Glomerular visceral epithelial cell (primary cell): ENCODE results near the gene SNX8.

Source experiments
- DNase-seq: peaks from one replicate; pipeline ENCODE4 v3.0.0-alpha.2; 2016; ENCODE audit errors: extremely low spot score

Gene SNX8

DNA sequence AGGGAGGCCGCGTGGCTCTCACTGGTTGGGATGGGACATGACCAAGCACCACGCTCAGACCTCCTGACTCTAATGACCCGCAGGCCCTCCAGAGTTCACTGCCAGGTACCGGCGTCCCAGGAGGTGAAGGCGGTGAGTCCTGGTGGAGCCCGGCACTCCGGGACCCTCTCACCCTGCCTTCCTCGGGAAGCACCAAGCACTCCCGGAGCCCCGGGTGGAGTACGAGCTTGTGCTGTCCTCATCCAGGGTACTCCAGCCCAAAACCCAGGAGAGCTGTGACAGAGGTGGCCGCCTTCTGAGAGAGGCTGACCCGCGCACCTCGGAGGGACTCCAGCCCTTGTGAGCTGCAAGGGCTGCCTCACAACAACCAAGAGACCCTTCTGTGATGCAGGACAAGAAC is 90.9 kb downstream of the SNX8 start:
- DNase-seq: no peak

DNA sequence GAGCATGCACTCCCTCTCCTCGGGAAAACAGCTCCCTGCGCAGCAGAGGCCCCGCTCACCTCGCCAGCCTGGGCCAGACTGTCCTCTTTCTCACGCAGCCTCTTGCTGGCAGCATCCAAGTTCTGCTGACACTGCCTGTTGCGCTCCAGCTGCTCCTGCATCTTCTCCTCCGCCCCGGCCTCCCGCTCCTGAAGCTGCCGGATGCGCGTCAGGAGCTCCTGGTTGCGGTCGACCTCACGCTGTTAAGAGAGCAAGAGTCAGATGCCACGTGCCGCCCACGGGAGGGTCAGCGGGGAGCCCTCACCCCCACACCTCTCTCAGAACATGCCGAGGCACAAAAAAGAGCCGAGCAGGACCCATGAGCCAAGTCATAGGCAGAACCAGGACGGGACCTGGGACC is 91.7 kb downstream of the SNX8 start:
- DNase-seq: no peak

- no peak for DNase-seq
Measured at GRCh38 chr7:2220954-2221353, 93.3 kb downstream of the SNX8 start.

- DNase-seq: no peak
Measured at GRCh38 chr7:2220506-2220905, 93.7 kb downstream of the SNX8 start.

DNA sequence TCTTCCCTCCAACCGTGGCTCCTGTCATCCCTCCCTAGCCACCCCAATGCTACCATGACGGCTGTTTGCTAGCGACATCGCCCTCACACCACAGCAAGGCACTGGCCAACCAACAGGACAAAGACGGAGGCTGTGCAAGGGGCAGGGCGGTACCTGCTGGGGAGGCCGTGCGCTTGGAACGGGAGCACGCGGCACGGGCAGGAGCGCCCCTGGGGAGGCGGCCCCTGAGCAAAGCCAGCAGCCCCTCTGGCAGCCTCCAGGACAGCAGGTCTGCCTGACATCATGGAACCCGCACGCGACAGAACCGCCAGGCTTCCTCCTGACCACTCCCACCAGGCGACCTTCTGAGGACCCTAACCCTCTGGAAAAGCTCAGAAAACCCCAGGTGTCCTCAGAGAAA is 94.2 kb downstream of the SNX8 start:
- DNase-seq: no peak

- no peak for DNase-seq
Measured at GRCh38 chr7:2219606-2220005, 94.6 kb downstream of the SNX8 start.

DNA sequence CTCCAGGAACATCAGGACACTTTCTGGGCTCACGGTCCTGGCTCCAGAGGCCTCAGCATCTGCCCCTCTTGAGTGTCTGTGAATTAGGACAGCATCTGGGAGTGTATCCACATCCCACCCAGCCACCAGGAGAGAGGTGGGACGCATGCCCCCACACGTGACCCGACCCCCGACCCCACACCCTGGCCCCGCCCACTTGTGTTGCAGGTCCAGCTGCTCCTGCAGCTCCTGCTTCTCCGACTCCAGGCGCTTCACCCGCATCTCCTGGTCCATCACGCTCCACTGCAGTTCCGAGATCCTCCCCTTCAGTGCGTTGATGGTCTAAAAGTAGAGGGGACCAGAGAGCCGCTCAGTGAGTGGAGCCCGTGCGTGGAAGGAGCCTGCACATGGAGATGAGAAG is 95.1 kb downstream of the SNX8 start:
- no peak for DNase-seq

- no peak for DNase-seq
Measured at GRCh38 chr7:2218444-2218785, 95.8 kb downstream of the SNX8 start.

- no peak for DNase-seq
Measured at GRCh38 chr7:2217716-2218443, 96.4 kb downstream of the SNX8 start.

- DNase-seq: no peak
Measured at GRCh38 chr7:2217206-2217605, 97.0 kb downstream of the SNX8 start.

DNA sequence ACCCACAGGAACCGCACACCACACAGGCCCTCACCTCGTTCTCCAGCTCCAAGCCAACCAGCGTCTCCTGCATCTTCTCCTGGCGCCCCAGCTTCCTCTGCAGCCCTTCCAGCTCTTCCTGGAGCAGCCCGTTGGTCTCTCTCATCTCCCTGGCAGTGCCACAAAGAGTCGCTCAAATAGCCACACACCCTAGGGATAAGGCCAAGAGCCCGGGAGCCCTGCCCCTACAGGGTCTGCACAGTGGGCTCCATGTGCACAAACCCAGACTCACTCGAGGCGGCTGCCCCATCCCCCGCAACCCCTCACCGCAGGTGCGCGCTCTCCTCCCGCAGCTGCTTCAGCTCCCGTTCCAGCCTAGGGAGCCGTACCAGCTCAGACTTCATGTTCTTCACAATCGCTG is 98.4 kb downstream of the SNX8 start:
- no peak for DNase-seq

DNA sequence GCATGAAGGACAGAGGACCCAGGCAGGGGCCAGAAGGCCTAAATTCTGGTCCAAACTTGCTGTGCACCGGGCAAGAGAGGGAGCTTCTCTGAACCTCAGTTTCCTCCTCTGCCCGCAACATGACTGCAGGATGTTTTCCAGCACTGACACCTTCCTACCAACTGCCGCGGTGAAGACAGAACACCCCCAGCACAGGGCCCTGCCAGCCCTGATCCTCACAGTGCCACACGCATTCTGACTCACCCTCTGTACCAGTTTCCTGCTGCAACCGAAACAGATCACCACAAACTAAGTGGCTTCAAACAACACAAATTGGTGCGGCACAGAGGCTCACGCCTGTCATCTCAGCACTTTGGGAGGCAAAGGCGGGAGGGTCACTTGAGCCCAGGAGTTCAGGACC is 99.6 kb downstream of the SNX8 start:
- no peak for DNase-seq

DNA sequence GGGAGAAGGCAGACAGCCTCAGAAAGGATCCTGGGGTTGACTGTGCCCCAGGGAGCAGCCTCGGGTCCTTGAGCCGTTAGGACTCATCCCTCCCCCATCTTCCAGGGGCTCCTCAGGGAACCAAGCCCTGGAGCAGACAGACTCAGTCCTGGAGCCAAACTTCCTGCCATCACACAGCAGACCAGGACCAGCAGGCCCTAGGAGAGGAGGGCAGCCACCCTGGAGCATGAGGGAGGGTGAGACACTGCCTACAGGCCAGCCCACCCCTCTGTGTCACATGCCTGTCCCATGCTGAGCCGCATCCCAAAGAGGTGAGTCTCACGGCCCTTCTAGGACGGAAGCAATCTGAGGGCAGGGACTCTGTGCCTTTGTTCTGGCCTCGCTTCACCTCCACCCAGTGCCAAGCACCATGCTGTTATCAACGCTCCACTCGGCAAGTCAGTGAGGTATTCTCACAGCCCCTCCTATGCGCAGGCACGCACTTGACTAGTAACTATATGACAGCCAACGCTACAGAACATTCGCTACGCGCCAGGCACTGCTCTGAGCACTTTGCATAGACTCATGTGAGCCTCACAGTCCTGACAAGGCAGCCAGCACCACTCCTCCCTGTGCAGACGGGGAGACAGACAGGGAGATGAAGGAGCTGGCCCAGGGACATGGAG is 100.6 kb downstream of the SNX8 start:
- no peak for DNase-seq

- no peak for DNase-seq
Measured at GRCh38 chr7:2212906-2213305, 101.3 kb downstream of the SNX8 start.

DNA sequence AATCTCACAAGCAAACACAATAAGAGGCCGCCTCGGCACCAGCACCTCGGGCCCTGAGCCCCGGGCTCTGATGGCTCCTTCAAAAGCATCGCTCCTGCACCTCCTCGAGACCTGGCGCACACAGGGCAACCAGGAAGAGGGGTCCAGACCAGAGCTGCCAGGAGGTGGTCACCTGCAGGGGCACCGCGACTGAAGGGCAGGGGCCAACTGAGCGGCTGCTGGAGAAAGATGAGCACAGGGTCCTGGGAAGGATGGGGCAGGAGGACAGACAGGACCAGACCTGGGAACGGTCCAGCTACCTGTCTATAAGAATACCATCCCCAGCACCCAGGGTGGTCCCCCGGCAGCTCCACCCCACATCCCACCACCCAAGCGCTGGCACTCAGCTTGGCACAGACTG is 102.3 kb downstream of the SNX8 start:
- no peak for DNase-seq

DNA sequence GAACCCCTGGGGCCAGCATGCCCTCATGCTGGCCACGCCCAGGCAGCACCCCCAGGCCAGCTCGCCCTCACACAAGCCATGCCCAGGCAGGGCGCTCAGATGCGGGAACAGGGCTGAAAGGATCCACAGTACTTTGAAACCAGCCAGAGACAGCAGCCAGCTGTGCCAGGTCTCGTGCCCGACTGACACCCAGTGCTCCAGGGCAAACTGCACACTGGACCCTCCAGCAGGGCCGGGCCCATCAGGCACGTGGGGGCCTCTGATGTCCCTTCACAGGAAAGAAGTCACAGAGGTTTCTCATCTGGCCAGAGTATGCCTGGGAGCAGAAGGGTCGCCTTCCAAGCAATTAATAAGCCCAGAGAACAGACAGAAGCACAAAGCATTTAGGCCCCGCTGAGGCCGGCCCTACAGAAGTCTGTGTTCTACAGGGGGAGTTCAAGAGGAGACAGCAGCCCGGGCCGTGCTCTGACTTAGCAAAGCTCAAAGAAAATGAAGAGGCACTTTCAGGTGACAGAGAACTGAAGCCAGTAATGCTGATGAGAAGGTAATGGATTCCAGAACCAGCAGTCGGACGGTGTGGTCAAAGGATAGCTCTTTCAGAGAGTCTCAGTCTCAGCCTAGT is 102.9 kb downstream of the SNX8 start:
- no peak for DNase-seq

DNA sequence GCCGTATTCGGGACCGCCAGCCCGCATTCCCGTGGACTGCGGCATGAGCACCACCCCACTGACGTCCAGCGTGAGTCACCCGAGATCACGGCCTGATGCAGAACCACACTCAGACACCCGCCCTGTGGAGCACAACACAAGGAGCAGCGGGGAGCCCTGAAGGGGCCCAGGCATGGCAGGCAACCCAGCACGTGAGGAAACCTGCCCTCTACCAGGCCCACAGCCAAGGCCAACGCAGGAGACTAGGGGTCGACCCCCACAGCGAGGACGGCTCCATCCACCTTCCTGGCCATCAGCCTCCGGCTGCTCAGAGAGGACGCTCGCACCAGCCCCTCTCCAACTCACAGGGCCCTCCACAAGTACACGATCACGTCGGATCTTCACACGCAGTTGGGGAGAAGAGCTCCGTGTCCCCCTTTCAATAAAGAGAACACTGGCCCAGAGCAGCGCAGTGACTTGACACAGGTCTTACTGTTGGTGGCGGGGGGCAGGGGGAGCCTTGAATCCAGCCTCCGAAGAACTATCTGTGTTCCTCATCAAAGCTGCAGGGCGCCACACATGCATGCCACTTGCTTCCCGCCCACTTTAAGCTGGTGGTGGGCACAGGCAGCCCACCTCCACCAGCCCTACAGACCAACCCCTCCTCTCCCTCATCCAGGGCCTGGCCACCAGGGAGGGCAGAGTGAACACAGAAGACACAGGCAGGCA is 103.5 kb downstream of the SNX8 start:
- DNase-seq: no peak

DNA sequence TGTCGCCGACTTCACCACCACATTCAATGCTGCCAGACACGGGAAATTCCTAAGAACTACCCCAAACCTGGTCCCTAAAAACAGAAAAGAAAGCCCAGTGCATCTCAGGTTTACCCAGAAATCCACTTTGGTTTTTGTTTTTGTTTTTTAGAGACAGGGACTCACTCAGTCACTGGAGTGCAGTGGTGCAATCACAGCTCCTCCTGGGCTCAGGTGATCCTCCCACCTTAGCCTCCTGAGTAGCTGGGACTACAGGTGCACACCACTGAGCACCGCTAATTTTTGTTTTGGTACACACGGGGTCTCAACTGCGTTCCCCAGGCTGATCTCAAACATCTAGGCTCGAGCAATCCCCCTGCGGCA is 104.3 kb downstream of the SNX8 start:
- DNase-seq: no peak

DNA sequence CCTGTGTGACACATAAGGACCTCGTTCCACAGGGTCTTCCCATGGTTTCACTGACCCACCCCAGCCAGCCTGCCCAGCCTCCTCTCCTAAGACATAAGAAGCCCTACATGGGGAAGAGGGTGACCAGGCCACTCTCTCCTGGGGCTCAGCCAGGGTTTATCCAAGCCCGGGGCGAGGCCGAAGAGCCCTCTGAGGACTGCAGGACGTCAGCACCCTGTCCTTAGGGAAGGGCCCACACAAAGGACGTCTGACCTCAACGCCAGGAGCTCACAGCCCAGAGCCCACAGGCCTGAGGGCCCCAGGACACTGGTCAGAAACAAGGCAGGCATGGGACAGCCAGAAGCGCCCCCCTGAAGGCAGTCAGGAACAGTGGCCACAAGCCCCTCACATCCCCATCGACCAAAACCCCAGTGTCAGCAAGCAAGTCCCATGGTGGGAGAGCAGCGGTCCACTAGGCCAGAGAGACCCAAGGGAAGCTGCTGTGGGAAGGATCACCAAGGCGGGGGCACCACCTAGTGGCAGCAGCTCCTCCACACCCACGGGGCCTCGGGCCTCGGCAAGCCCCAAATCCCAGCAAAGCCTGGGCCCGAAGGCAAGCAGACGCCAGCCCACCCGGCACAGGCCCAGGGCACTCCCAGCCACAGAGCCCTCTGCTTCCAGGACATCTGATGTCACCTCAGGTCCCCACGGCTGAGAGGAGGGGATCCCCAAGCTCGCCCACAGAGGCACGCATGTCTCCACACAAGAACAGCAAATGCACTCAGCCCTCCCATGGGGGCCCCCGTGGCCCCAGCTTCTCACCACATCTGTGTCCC is 104.9 kb downstream of the SNX8 start:
- peak; percentile 52 for DNase-seq

- no peak for DNase-seq
Measured at GRCh38 chr7:2208712-2209111, 105.5 kb downstream of the SNX8 start.

DNA sequence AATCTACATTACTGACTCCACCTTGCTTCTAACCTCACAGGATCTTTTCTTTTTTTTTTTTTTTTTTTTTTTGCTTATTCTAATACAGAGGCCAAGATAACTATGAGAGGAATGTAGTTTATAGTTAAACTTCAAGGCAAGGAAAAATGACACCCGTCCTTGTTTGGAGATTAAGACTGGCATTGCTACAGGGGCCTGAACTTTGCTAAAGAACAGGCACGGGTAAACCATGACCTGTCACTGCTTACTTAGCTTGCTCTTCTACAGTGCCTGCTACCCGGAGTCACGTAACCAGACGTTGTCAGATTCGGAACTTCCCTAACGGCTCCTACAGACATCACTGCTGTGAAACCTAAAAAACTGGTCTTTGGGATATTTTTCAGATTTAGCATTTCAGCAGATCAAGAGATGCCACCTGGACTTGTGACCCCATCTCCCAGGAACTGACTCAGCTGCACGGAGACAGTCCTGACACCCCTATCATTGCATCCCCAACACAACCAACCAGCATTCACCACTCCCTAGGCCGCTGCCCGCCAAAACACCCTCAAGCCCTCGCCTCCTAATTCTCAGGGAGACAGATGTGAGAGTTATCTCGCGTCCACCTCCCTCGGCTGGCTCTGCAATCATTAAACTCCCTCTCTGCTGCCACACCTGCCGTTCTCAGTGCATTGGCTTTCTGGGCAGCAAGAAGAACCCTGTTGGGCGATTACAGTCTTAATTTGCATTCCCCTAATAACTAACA is 109.0 kb downstream of the SNX8 start:
- DNase-seq: no peak
